Bronchial epithelial cell (primary cell): ENCODE data around the gene MPP3. TPM values are rescaled to one million over a fixed set of nuclear protein-coding genes. Genes with fewer than 3 reads are reported as not detected.
A peak's percentile ranks its signal among the peaks of the same experiment; 100 is the strongest.

Experiments used
- DNase-seq: peaks from one replicate; pipeline ENCODE4 v3.0.0-alpha.2; 2010; ENCODE audit warnings: low read depth
- FAIRE-seq: peaks from 2 replicates; lab custom pipeline; 2011; peaks lifted over from hg19 to GRCh38; lab: Jason Lieb, UNC
- H3K27me3 ChIP-seq: 2 replicates; pipeline ENCODE4 v1.5.1; 2011; ENCODE audit warnings: low read length; ENCODE audit not compliant: control insufficient read depth, insufficient read depth
- H3K36me3 ChIP-seq: 2 replicates; pipeline ENCODE4 v1.5.1; 2011; ENCODE audit warnings: low read length; ENCODE audit not compliant: control insufficient read depth, insufficient read depth
- H3K4me3 ChIP-seq: 2 replicates; pipeline ENCODE4 v1.5.1; 2011; ENCODE audit warnings: mild to moderate bottlenecking, low read depth, low read length, control low read depth
- CTCF ChIP-seq: IDR thresholded peaks from 2 replicates; pipeline ENCODE4 v1.5.1; 2011; ENCODE audit warnings: mild to moderate bottlenecking, moderate library complexity, low read length, control low read depth, inconsistent platforms; ENCODE audit not compliant: insufficient read depth, severe bottlenecking
- total RNA-seq: library from RNA; depleted of rRNA; stranded (reverse); fragments of >200 nt; gene quantifications from 2 replicates; pipeline ENCODE4 v1.2.1, GENCODE V29; 2014

The MPP3 gene
- 7.2 and 9.7 TPM in 2 replicates for total RNA-seq

GRCh38 chr17:43832976-43833829 is at the start of gene MPP3:
Gene MPP3, minus strand, starts transcription at chr17:43833146. Its CDS starts 1,240 bp downstream, at chr17:43831906.
- H3K36me3 ChIP-seq, result peaks cover 15% of the 10 kb centered on the region
- FAIRE-seq (no peak), DNase-seq (peak; percentile 45)
- H3K27me3 ChIP-seq, result no peaks in the 10 kb centered on the region
- peak within 1 kb of the TSS; percentile 54 for H3K4me3 ChIP-seq
- no peak for TF ChIP-seq CTCF

DNA sequence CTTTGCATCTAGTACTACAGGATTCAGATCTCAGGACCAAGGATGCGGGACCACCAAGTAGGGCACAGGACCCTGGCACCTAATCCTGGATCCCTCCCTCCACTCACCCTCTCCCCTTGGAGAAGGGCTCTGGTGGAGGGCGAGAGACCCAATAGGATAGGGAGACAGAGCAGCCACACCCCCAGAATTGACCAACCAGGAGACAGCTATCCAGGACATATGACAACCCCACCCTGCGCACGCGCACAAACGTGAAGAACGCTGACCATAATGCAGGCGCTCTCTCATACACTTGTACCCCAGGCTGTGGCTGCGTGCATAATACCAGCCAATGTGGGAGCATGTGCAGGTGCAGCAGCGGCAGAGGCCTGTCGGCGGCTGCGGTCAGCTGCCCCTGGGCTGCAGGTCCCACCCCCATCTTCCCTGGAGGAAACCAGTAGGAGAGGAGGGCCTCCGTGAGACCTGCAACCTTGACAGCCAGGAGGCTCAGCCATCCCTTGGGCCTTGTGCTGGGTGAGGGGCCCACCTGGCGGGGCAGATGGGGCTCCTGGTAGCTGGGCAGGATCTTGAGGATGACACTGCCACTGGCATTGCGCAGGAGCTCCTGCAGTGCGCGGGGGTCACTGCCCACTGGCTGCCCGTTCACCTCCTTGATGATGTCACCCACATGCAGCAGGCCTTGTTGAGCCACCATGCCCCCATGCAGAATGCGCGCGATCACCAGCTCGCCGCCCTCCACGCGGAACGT is 49.0 kb upstream of the MPP3 start:
- FAIRE-seq (no peak), DNase-seq (no peak)
- no peaks in the 10 kb centered on the region for H3K36me3 ChIP-seq
- no peak overlapping the region for H3K4me3 ChIP-seq
- no peak for TF ChIP-seq CTCF
- no peaks in the 10 kb centered on the region for H3K27me3 ChIP-seq

DNA sequence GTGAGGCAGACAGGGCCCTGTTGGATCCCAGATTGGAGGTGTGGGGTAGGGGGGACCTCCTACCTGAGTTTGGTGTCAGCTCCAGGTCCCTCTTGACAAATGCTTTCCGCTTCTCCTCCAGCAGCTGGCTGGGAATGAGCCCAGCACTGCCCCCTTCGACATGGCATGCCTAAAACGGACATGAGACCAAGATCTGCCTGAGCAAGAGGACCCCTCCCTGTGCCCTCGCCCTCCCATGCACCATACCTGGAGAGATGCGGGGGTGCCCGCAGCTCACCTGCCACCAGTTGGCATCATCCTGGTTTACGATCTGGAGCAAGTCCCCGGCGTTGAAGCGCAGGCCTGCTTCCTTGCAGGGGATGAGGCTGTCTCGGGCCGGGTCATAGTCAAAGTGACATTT is 48.2 kb upstream of the MPP3 start:
- Histone ChIP-seq H3K36me3 (no peaks in the 10 kb centered on the region), H3K27me3 (no peaks in the 10 kb centered on the region), H3K4me3 (no peak overlapping the region)
- no peak for TF ChIP-seq CTCF
- DNase-seq, result no peak
- FAIRE-seq, result no peak

- H3K27me3 ChIP-seq, result no peaks in the 10 kb centered on the region
- H3K4me3 ChIP-seq, result no peak overlapping the region
- peak; percentile 20 for DNase-seq
- peak; percentile 81 for FAIRE-seq
- H3K36me3 ChIP-seq, result no peaks in the 10 kb centered on the region
- peak; percentile 92 for TF ChIP-seq CTCF
Observed at GRCh38 chr17:43880420-43880991, 47.6 kb upstream of the MPP3 start.

DNA sequence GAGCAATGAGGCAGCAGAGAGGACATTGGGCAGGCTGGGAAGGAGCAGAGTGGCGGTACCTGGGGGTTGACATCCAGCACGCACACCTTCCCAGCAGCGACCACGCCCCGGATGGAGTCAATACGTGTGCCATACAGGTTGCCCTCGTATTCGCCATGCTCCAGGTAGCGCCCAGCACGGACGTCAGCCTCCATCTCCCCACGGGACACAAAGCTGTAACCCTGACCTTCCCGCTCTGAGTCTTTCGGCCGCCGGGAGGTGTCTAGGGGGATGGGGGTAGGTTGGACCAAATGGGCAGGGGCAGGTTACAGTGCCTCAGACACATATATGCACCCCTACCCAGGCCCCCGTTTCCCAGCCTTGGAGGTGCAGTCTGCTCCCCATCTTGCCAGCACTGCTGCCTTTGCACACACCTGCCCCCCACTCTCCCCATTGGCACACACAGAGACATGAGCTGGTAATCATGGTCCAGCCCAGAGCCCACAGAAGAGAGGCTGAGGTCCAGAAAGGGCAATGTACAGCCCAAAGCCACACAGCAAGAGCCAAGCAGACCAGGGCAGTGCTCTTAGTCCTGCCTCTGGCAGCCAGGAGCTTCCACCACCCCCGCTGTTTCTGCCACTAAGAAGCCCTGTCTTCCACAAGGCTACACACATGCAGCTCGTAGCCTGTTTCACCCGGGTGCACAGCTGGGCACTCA is 46.9 kb upstream of the MPP3 start:
- no peak for FAIRE-seq
- H3K27me3 ChIP-seq, result peaks cover 5% of the 10 kb centered on the region
- H3K36me3 ChIP-seq, result no peaks in the 10 kb centered on the region
- no peak overlapping the region for H3K4me3 ChIP-seq
- no peak for TF ChIP-seq CTCF
- DNase-seq, result no peak
